ENCODE data around the gene TBC1D5.
"Not testable (repeated sequence)": the region's sequence is repeated elsewhere in the genome, so short reads cannot be mapped to it uniquely, and the experiment has no call there.

TBC1D5 gene

GRCh38 chr3:17133632-17134545, 608.5 kb downstream of the TBC1D5 start:
- no peak for DNase-seq (ENCODE audit: low spot score)

GRCh38 chr3:17132286-17133115, 609.9 kb downstream of the TBC1D5 start:
- no peak for DNase-seq (ENCODE audit: low spot score)

GRCh38 chr3:17130956-17131355, 611.5 kb downstream of the TBC1D5 start:
- no peak for DNase-seq (ENCODE audit: low spot score)

GRCh38 chr3:17129556-17129955, 612.9 kb downstream of the TBC1D5 start:
- DNase-seq (ENCODE audit: low spot score), result no peak

- not testable (repeated sequence) for DNase-seq (ENCODE audit: low spot score)
Measured at GRCh38 chr3:17128671-17129070, 613.8 kb downstream of the TBC1D5 start.

- no peak for DNase-seq (ENCODE audit: low spot score)
Measured at GRCh38 chr3:17125738-17126442, 616.5 kb downstream of the TBC1D5 start.

GRCh38 chr3:17122758-17123157, 619.7 kb downstream of the TBC1D5 start:
- no peak for DNase-seq (ENCODE audit: low spot score)

GRCh38 chr3:17121336-17121735, 621.1 kb downstream of the TBC1D5 start:
- no peak for DNase-seq (ENCODE audit: low spot score)

- no peak for DNase-seq (ENCODE audit: low spot score)
Measured at GRCh38 chr3:17120115-17120514, 622.3 kb downstream of the TBC1D5 start.

GRCh38 chr3:17119201-17120072, 623.0 kb downstream of the TBC1D5 start:
- DNase-seq (ENCODE audit: low spot score), result no peak

GRCh38 chr3:17118771-17119170, 623.7 kb downstream of the TBC1D5 start:
- no peak for DNase-seq (ENCODE audit: low spot score)

GRCh38 chr3:17116007-17116600, 626.3 kb downstream of the TBC1D5 start:
- DNase-seq (ENCODE audit: low spot score), result no peak

GRCh38 chr3:17115186-17115585, 627.2 kb downstream of the TBC1D5 start:
- DNase-seq (ENCODE audit: low spot score), result no peak

- DNase-seq (ENCODE audit: low spot score), result no peak
Measured at GRCh38 chr3:17111586-17111985, 630.8 kb downstream of the TBC1D5 start.

GRCh38 chr3:17110660-17111396, 631.6 kb downstream of the TBC1D5 start:
- no peak for DNase-seq (ENCODE audit: low spot score)

Measured in NAMALWA (cell line).